K562 (cell line): ENCODE measurements around the gene DDX54.

Experiments used
- CAMTA2 ChIP-seq: fragments of 250-450 bp; sonication (Bioruptor Pico); conservative IDR thresholded peaks from 2 replicates; pipeline ENCODE4 v1.5.1; 2022
- CTCF ChIP-seq, 3 experiments: IDR thresholded peaks in 2 of 3; conservative IDR thresholded peaks in 1 of 3; 2 replicates each; pipeline ENCODE4 v1.5.1; 2011 to 2012; ENCODE audit warnings: low read length in 3 of 3, mild to moderate bottlenecking in 3 of 3, control low read depth in 2 of 3, improper control_type of control experiment in 1 of 3, inconsistent platforms in 1 of 3, low read depth in 1 of 3, mixed read lengths in 1 of 3, moderate library complexity in 1 of 3; ENCODE audit not compliant: insufficient read depth in 2 of 3
- E2F4 ChIP-seq: sonication (generic); formaldehyde crosslinking; IDR thresholded peaks from 2 replicates; pipeline ENCODE4 v1.8.0; 2022; ENCODE audit warnings: mild to moderate bottlenecking, low read depth, missing genetic modification reagents
- HDAC2 ChIP-seq: fragments of 450-650 bp; IDR thresholded peaks from 2 replicates; pipeline ENCODE4 v1.6.1; 2016; ENCODE audit warnings: mild to moderate bottlenecking
- KAT8 ChIP-seq: fragments of 450-650 bp; IDR thresholded peaks from 2 replicates; pipeline ENCODE4 v1.6.1; 2016; ENCODE audit warnings: low read depth, mild to moderate bottlenecking
- POLR2A ChIP-seq: fragments of 450-650 bp; conservative IDR thresholded peaks from 2 replicates; pipeline ENCODE4 v1.6.1; 2016
- YY1 ChIP-seq, 3 experiments: IDR thresholded peaks; 2 replicates each; pipeline ENCODE4 v1.6.1; 2011; ENCODE audit warnings: low read length in 2 of 3, mild to moderate bottlenecking in 2 of 3, moderate library complexity in 2 of 3, borderline replicate concordance in 1 of 3, control low read depth in 1 of 3, low read depth in 1 of 3; ENCODE audit not compliant: insufficient read depth in 3 of 3, insufficient replicate concordance in 2 of 3, control insufficient read depth in 1 of 3, insufficient read length in 1 of 3; ENCODE audit errors: extremely low read depth in 1 of 3
- ZNF140 ChIP-seq: fragments of 250-450 bp; sonication (Bioruptor Pico); IDR thresholded peaks from 2 replicates; pipeline ENCODE4 v1.8.0; 2021; ENCODE audit warnings: moderate library complexity, mild to moderate bottlenecking, inconsistent platforms

- TF ChIP-seq ZNF140 (no peak), E2F4 (CRISPR knock-in tag) (no peak), CAMTA2 (CRISPR knock-in tag) (no peak), CTCF (IDR thresholded peaks at IDR 0.05 in 2 of 3, conservative IDR thresholded peaks at IDR 0.05 in 1 of 3; ENCODE audit: insufficient read depth in 2 of 3, low read depth in 1 of 3, low read length in 3 of 3) (no peak), YY1 (IDR thresholded peaks at IDR 0.05; ENCODE audit: borderline replicate concordance in 1 of 3, control insufficient read depth in 1 of 3, extremely low read depth in 1 of 3, insufficient read depth in 3 of 3, insufficient read length in 1 of 3, insufficient replicate concordance in 2 of 3, low read depth in 1 of 3, low read length in 2 of 3) (no peak), KAT8 (no peak), HDAC2 (no peak), POLR2A (no peak)
Observed at GRCh38 chr12:113133036-113133435, 52.2 kb downstream of the DDX54 start.
